Mesenchymal stem cell (in vitro differentiated cells and primary cell): Measurements from ENCODE around the gene NKAIN2.
A peak's percentile ranks its signal among the peaks of the same experiment; 100 is the strongest.

ENCODE experiments used
- DNase-seq: peaks from one replicate; pipeline ENCODE4 v3.0.0-alpha.2; 2013
- H2AFZ ChIP-seq: one replicate; pipeline ENCODE4 v1.6.1; 2013; ENCODE audit warnings: low read depth, mild to moderate bottlenecking, control low read depth, inconsistent platforms, low read length, moderate library complexity
- H2AK5ac ChIP-seq: 2 replicates; pipeline ENCODE4 v1.6.1; 2013; ENCODE audit warnings: low read length, moderate library complexity, mild to moderate bottlenecking, inconsistent platforms; ENCODE audit not compliant: severe bottlenecking
- H2BK120ac ChIP-seq: one replicate; pipeline ENCODE4 v1.6.1; 2013; ENCODE audit warnings: low read depth, mild to moderate bottlenecking, inconsistent platforms, low read length, moderate library complexity
- H2BK12ac ChIP-seq, 2 experiments: one replicate each; pipeline ENCODE4 v1.6.1; 2013; ENCODE audit warnings: inconsistent platforms in 2 of 2, low read length in 2 of 2, mild to moderate bottlenecking in 2 of 2, moderate library complexity in 2 of 2, control low read depth in 1 of 2
- H2BK15ac ChIP-seq: one replicate; pipeline ENCODE4 v1.6.1; 2013; ENCODE audit warnings: mild to moderate bottlenecking, low read depth, inconsistent platforms; ENCODE audit not compliant: poor library complexity, severe bottlenecking
- H2BK5ac ChIP-seq: 2 replicates; pipeline ENCODE4 v1.6.1; 2013; ENCODE audit warnings: low read depth, mild to moderate bottlenecking, low read length, control low read depth, inconsistent platforms; ENCODE audit not compliant: poor library complexity, severe bottlenecking
- H3K14ac ChIP-seq, 2 experiments: one replicate each; pipeline ENCODE4 v1.6.1; 2013; ENCODE audit warnings: inconsistent platforms in 2 of 2, low read length in 2 of 2, control low read depth in 1 of 2, mild to moderate bottlenecking in 1 of 2, moderate library complexity in 1 of 2
- H3K18ac ChIP-seq, 2 experiments: one replicate each; pipeline ENCODE4 v1.6.1; 2013; ENCODE audit warnings: inconsistent platforms in 2 of 2, low read length in 2 of 2, control low read depth in 1 of 2, low read depth in 1 of 2, mild to moderate bottlenecking in 1 of 2
- H3K23ac ChIP-seq, 2 experiments: one replicate each; pipeline ENCODE4 v1.6.1; 2013; ENCODE audit warnings: inconsistent platforms in 2 of 2, low read length in 2 of 2, mild to moderate bottlenecking in 2 of 2, moderate library complexity in 2 of 2, control low read depth in 1 of 2
- H3K27ac ChIP-seq: 2 replicates; pipeline ENCODE4 v1.5.1; 2013; ENCODE audit warnings: mild to moderate bottlenecking, moderate library complexity, low read length, control low read depth, inconsistent platforms; ENCODE audit not compliant: poor library complexity, severe bottlenecking
- H3K27me3 ChIP-seq, 2 experiments: 2 replicates each; pipeline versions ENCODE4 v1.6.1 to v1.7.0; 2013; ENCODE audit warnings: low read length in 2 of 2, mild to moderate bottlenecking in 2 of 2, moderate library complexity in 2 of 2, control low read depth in 1 of 2, inconsistent platforms in 1 of 2; ENCODE audit not compliant: control insufficient read depth in 1 of 2, insufficient read depth in 1 of 2
- H3K36me3 ChIP-seq, 2 experiments: 2 replicates each; pipeline versions ENCODE4 v1.6.1 to v1.7.0; 2013; ENCODE audit warnings: low read length in 2 of 2, control low read depth in 1 of 2, inconsistent platforms in 1 of 2, low read depth in 1 of 2, mild to moderate bottlenecking in 1 of 2; ENCODE audit not compliant: insufficient read depth in 2 of 2, control insufficient read depth in 1 of 2
- H3K4ac ChIP-seq, 2 experiments: one replicate each; pipeline ENCODE4 v1.6.1; 2013; ENCODE audit warnings: inconsistent platforms in 2 of 2, low read length in 2 of 2, mild to moderate bottlenecking in 2 of 2, moderate library complexity in 2 of 2, control low read depth in 1 of 2, low read depth in 1 of 2
- H3K4me1 ChIP-seq: 2 replicates; pipeline ENCODE4 v1.6.1; 2013; ENCODE audit warnings: low read depth, low read length, control low read depth; ENCODE audit not compliant: control insufficient read depth, insufficient read depth
- H3K4me2 ChIP-seq: 2 replicates; pipeline ENCODE4 v1.6.1; 2013; ENCODE audit warnings: low read length, mild to moderate bottlenecking, inconsistent platforms; ENCODE audit not compliant: poor library complexity, severe bottlenecking
- H3K4me3 ChIP-seq, 2 experiments: 2 replicates each; pipeline versions ENCODE4 v1.5.1 to v1.7.0; 2013; ENCODE audit warnings: low read length in 2 of 2, mild to moderate bottlenecking in 2 of 2, control low read depth in 1 of 2, low read depth in 1 of 2; ENCODE audit not compliant: insufficient read depth in 1 of 2
- H3K79me1 ChIP-seq: replicated peaks from 2 replicates; pipeline ENCODE4 v1.6.1; 2013; ENCODE audit warnings: mild to moderate bottlenecking, control low read depth, low read length, inconsistent platforms; ENCODE audit not compliant: poor library complexity, severe bottlenecking
- H3K9ac ChIP-seq: 2 replicates; pipeline ENCODE4 v1.7.0; 2013; ENCODE audit warnings: mild to moderate bottlenecking, low read length, moderate library complexity
- H3K9me3 ChIP-seq: 2 replicates; pipeline ENCODE4 v1.7.0; 2013; ENCODE audit warnings: mild to moderate bottlenecking, low read length; ENCODE audit not compliant: control insufficient read depth
- H4K8ac ChIP-seq: one replicate; pipeline ENCODE4 v1.6.1; 2013; ENCODE audit warnings: inconsistent platforms, mild to moderate bottlenecking, low read length, moderate library complexity
- H4K91ac ChIP-seq: one replicate; pipeline ENCODE4 v1.6.1; 2013; ENCODE audit warnings: mild to moderate bottlenecking, low read length, inconsistent platforms
- WGBS: methylation state at CpG from one replicate; pipeline ENCODE4 v1.1.7; 2013; ENCODE audit warnings: mixed read lengths; 5-methylcytosine and 5-hydroxymethylcytosine counted together

NKAIN2 gene

GRCh38 chr6:123965894-123966293, 162.2 kb downstream of the NKAIN2 start:
- no peak overlapping the region for H4K8ac ChIP-seq
- no peaks in the 10 kb centered on the region for H3K9me3 ChIP-seq
- WGBS: 55% methylated on average over 4 of the region's 4 CpGs
- H2BK12ac ChIP-seq: no peak overlapping the region
- no peak overlapping the region for H3K23ac ChIP-seq
- H3K4me3 ChIP-seq: no peak overlapping the region
- no peak overlapping the region for H2BK5ac ChIP-seq
- H3K4ac ChIP-seq: no peak overlapping the region
- peak; percentile 33 for DNase-seq
- no peak overlapping the region for H3K27ac ChIP-seq
- H3K9ac ChIP-seq: no peak overlapping the region
- H3K14ac ChIP-seq: no peak overlapping the region
- H2AFZ ChIP-seq: no peak overlapping the region
- H4K91ac ChIP-seq: no peak overlapping the region
- no peak overlapping the region for H2BK120ac ChIP-seq
- no peak overlapping the region for H2BK15ac ChIP-seq
- no peak overlapping the region for H3K18ac ChIP-seq
- no peak overlapping the region for H3K4me2 ChIP-seq
- no peaks in the 10 kb centered on the region for H3K27me3 ChIP-seq
- H3K4me1 ChIP-seq: no peaks in the 10 kb centered on the region
- no peaks in the 10 kb centered on the region for H3K36me3 ChIP-seq
- H2AK5ac ChIP-seq: no peak overlapping the region
- H3K79me1 ChIP-seq: no peaks in the 10 kb centered on the region

GRCh38 chr6:123966618-123967017, 163.0 kb downstream of the NKAIN2 start:
- Histone ChIP-seq H2BK120ac (no peak overlapping the region), H3K27me3 (no peaks in the 10 kb centered on the region), H3K4ac (no peak overlapping the region), H3K4me3 (no peak overlapping the region), H3K9me3 (no peaks in the 10 kb centered on the region), H3K36me3 (no peaks in the 10 kb centered on the region), H2AFZ (no peak overlapping the region), H3K9ac (no peak overlapping the region), H2AK5ac (no peak overlapping the region), H4K8ac (no peak overlapping the region), H3K4me1 (no peaks in the 10 kb centered on the region), H2BK5ac (no peak overlapping the region), H2BK15ac (no peak overlapping the region), H4K91ac (no peak overlapping the region), H3K14ac (no peak overlapping the region), H3K23ac (no peak overlapping the region), H3K79me1 (no peaks in the 10 kb centered on the region), H3K27ac (no peak overlapping the region), H2BK12ac (no peak overlapping the region), H3K4me2 (no peak overlapping the region), H3K18ac (no peak overlapping the region)
- no peak for DNase-seq
- no CpG with 5 or more reads among the region's 2 CpGs for WGBS

- Histone ChIP-seq H3K23ac (no peak overlapping the region), H4K8ac (no peak overlapping the region), H2AFZ (no peak overlapping the region), H3K4me1 (no peaks in the 10 kb centered on the region), H3K4me2 (no peak overlapping the region), H2AK5ac (no peak overlapping the region), H3K14ac (no peak overlapping the region), H3K9ac (no peak overlapping the region), H3K27ac (no peak overlapping the region), H3K36me3 (no peaks in the 10 kb centered on the region), H2BK15ac (no peak overlapping the region), H2BK12ac (no peak overlapping the region), H3K4me3 (no peak overlapping the region), H3K27me3 (no peaks in the 10 kb centered on the region), H3K79me1 (no peaks in the 10 kb centered on the region), H3K9me3 (no peaks in the 10 kb centered on the region), H2BK120ac (no peak overlapping the region), H4K91ac (no peak overlapping the region), H3K18ac (no peak overlapping the region), H3K4ac (no peak overlapping the region), H2BK5ac (no peak overlapping the region)
- no peak for DNase-seq
- 90% methylated on average over 5 of the region's 6 CpGs for WGBS
Observed at GRCh38 chr6:123967905-123968304, 164.2 kb downstream of the NKAIN2 start.

GRCh38 chr6:123972600-123973294, 169.1 kb downstream of the NKAIN2 start:
- no peak overlapping the region for H2BK5ac ChIP-seq
- H3K18ac ChIP-seq: no peak overlapping the region
- no peak overlapping the region for H2BK12ac ChIP-seq
- H3K79me1 ChIP-seq: no peaks in the 10 kb centered on the region
- H3K4me2 ChIP-seq: no peak overlapping the region
- peaks cover 3% of the 10 kb centered on the region for H3K9me3 ChIP-seq
- H3K27ac ChIP-seq: no peak overlapping the region
- no peak overlapping the region for H3K9ac ChIP-seq
- H2AK5ac ChIP-seq: no peak overlapping the region
- no peaks in the 10 kb centered on the region for H3K27me3 ChIP-seq
- H3K36me3 ChIP-seq: no peaks in the 10 kb centered on the region
- DNase-seq: no peak
- H3K4me3 ChIP-seq: no peak overlapping the region
- H2BK120ac ChIP-seq: no peak overlapping the region
- H3K4ac ChIP-seq: no peak overlapping the region
- H4K91ac ChIP-seq: no peak overlapping the region
- no peak overlapping the region for H3K14ac ChIP-seq
- no peak overlapping the region for H2BK15ac ChIP-seq
- no peaks in the 10 kb centered on the region for H3K4me1 ChIP-seq
- H2AFZ ChIP-seq: no peak overlapping the region
- no peak overlapping the region for H4K8ac ChIP-seq
- no peak overlapping the region for H3K23ac ChIP-seq
